A673 (cell line): ENCODE measurements around the gene LCN10.

ENCODE experiments used
- EZH2 ChIP-seq: fragments of 200-600 bp; sonication (generic); IDR thresholded peaks from 2 replicates; pipeline ENCODE4 v1.6.1; 2017; ENCODE audit warnings: borderline replicate concordance, low read depth, mild to moderate bottlenecking, mixed read lengths, antibody characterized with exemption, low read length; ENCODE audit not compliant: poor library complexity, severe bottlenecking
- TF ChIP-seq, protein P1 (sequence below): fragments of 300-800, 200-600 bp; sonication (generic); conservative IDR thresholded peaks from 2 replicates; pipeline ENCODE4 v1.5.1; 2017; ENCODE audit warnings: low read depth, mild to moderate bottlenecking, antibody characterized with exemption, low read length, moderate library complexity, mixed read lengths

DNA sequence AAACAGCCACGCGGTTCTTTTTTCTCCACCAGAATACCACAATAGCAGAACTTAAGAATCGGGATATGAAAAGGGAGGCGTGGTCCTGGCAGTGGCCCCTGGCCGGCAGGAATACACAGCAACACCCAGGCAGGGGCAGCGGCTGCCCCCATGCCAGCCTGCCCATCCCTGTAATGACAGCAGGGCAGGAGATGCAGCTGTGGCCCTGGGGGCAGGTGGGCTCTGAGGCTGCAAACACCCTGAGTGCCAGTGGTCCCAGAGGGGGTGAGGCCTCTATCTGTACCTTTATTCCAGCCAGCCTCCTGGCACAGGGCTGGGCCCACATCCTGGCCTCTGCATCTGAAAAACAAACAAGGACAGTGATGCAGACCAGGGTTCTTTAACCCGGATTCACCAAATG, 18.0 kb downstream of the LCN10 start:
- TF ChIP-seq, protein P1, sequence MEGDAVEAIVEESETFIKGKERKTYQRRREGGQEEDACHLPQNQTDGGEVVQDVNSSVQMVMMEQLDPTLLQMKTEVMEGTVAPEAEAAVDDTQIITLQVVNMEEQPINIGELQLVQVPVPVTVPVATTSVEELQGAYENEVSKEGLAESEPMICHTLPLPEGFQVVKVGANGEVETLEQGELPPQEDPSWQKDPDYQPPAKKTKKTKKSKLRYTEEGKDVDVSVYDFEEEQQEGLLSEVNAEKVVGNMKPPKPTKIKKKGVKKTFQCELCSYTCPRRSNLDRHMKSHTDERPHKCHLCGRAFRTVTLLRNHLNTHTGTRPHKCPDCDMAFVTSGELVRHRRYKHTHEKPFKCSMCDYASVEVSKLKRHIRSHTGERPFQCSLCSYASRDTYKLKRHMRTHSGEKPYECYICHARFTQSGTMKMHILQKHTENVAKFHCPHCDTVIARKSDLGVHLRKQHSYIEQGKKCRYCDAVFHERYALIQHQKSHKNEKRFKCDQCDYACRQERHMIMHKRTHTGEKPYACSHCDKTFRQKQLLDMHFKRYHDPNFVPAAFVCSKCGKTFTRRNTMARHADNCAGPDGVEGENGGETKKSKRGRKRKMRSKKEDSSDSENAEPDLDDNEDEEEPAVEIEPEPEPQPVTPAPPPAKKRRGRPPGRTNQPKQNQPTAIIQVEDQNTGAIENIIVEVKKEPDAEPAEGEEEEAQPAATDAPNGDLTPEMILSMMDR = no peak
- TF ChIP-seq EZH2 = no peak
